A549 (cell line): ENCODE results near the gene PSG4.
"Not testable (repeated sequence)": the region's sequence is repeated elsewhere in the genome, so short reads cannot be mapped to it uniquely, and the experiment has no call there.

Experiments used
- BHLHE40 ChIP-seq: IDR thresholded peaks from 2 replicates; pipeline ENCODE4 v1.6.1; 2012; ENCODE audit warnings: low read depth, low read length, inconsistent platforms
- EHMT2 ChIP-seq: fragments of 200-600 bp; sonication (generic); IDR thresholded peaks from 2 replicates; pipeline ENCODE4 v1.6.1; 2016; ENCODE audit warnings: antibody characterized with exemption, low read depth, mild to moderate bottlenecking, moderate library complexity
- ESRRA ChIP-seq: fragments of 150-350 bp; IDR thresholded peaks from 2 replicates; pipeline ENCODE4 v1.6.1; 2014; ENCODE audit warnings: mild to moderate bottlenecking, low read length, borderline replicate concordance
- NPAS2 ChIP-seq: fragments of 250-450 bp; sonication (Bioruptor Pico); IDR thresholded peaks from 2 replicates; pipeline ENCODE4 v1.8.0; 2022; ENCODE audit warnings: mild to moderate bottlenecking, moderate library complexity, borderline replicate concordance
- POLR2A ChIP-seq: IDR thresholded peaks from 2 replicates; pipeline ENCODE4 v1.6.1; 2012; ENCODE audit warnings: mild to moderate bottlenecking, low read length
- RARB ChIP-seq: fragments of 250-450 bp; sonication (Bioruptor Pico); IDR thresholded peaks from 2 replicates; pipeline ENCODE4 v1.8.0; 2021; ENCODE audit warnings: mild to moderate bottlenecking, moderate library complexity
- SMC3 ChIP-seq: fragments of >200 bp; sonication (Bioruptor Twin); formaldehyde crosslinking; IDR thresholded peaks from 3 replicates; pipeline ENCODE4 v1.6.1; 2018; ENCODE audit warnings: inconsistent platforms
- TF ChIP-seq, protein P1 (sequence below): fragments of >200 bp; sonication (Bioruptor Twin); formaldehyde crosslinking; IDR thresholded peaks from 3 replicates; pipeline ENCODE4 v1.5.1; 2016

- not testable (repeated sequence) for TF ChIP-seq NPAS2 (CRISPR knock-in tag); BHLHE40; ESRRA; EHMT2; RARB (CRISPR knock-in tag); POLR2A; SMC3
- TF ChIP-seq, protein P1, sequence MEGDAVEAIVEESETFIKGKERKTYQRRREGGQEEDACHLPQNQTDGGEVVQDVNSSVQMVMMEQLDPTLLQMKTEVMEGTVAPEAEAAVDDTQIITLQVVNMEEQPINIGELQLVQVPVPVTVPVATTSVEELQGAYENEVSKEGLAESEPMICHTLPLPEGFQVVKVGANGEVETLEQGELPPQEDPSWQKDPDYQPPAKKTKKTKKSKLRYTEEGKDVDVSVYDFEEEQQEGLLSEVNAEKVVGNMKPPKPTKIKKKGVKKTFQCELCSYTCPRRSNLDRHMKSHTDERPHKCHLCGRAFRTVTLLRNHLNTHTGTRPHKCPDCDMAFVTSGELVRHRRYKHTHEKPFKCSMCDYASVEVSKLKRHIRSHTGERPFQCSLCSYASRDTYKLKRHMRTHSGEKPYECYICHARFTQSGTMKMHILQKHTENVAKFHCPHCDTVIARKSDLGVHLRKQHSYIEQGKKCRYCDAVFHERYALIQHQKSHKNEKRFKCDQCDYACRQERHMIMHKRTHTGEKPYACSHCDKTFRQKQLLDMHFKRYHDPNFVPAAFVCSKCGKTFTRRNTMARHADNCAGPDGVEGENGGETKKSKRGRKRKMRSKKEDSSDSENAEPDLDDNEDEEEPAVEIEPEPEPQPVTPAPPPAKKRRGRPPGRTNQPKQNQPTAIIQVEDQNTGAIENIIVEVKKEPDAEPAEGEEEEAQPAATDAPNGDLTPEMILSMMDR: not testable (repeated sequence)
Observed at GRCh38 chr19:43162261-43162660, 43.2 kb downstream of the PSG4 start.
